ENCODE results near the gene NANS.
"Not testable (repeated sequence)": the region's sequence is repeated elsewhere in the genome, so short reads cannot be mapped to it uniquely, and the experiment has no call there.

The NANS gene, protein sequence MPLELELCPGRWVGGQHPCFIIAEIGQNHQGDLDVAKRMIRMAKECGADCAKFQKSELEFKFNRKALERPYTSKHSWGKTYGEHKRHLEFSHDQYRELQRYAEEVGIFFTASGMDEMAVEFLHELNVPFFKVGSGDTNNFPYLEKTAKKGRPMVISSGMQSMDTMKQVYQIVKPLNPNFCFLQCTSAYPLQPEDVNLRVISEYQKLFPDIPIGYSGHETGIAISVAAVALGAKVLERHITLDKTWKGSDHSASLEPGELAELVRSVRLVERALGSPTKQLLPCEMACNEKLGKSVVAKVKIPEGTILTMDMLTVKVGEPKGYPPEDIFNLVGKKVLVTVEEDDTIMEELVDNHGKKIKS

DNA sequence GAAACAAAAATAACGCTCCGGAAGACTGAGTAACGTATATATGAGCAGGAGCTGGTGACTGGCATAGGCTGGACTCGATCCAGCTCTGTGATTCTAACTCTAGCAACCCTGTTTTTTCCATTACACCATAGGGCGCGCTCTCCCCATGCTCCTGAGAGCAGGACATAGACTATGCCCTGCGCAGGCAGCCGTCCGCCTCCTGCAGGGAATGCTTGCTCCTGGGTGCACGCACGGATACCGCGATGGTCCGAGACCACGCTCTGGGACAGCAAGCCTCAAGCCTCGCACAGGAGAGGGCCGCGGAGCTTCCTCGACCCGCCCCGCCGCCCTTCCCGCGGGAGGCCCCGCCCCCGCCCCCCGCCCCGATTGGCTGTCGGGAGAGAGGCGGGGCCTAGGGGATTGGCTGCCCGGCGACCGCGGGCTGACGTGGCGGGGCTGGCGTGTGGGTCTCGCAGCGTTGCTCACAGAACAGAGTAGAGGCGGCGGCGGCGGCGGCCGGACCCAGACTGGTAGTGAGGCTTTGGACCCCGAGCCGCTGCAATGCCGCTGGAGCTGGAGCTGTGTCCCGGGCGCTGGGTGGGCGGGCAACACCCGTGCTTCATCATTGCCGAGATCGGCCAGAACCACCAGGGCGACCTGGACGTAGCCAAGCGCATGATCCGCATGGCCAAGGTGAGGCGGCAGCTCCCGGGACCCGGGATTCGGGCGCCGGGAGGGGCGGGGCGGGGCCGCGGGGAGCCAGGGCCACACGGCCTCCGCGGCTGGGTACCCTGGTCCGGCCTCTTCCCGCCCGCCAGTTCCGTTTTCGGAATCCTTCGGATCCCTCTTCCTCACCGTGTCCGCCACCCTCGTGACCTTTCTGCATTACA is at the start of gene NANS:
Gene NANS (plus strand): TSS at position 464 of the 869 bp plus-strand sequence. CDS start 77 bp downstream, at position 541.
- peak; percentile 96 for DNase-seq

DNA sequence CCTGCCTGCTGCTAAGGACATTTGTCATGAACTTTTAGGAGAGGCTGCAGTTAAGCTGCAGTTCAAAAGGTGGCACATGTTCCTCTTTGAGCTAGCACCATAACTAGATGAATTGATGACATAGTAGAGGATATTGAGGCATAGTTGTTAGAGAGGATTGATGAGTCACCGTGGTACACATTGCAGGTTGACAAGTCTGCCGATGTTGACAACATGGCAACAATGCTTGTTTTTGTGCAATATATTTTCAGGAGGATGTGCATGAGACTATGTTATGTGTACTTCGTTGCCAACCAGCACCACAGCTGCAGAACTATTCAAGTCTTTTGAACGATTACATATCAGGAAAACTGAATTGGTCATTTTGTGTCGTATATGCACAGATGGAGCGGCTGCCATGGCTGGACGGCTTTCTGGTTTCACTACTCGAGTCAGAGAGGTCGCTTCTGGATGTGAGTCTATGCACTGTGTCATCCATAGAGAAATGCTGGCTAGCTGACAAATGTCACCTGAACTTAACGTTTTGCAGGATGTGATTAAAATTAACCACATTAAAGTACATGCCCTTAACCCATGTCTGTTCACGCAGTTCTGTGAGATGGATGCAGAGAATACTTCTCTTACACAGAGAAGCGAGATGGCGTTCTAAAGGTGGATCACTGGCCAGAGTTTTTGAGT is 49.1 kb upstream of the NANS start:
- no peak for DNase-seq

DNA sequence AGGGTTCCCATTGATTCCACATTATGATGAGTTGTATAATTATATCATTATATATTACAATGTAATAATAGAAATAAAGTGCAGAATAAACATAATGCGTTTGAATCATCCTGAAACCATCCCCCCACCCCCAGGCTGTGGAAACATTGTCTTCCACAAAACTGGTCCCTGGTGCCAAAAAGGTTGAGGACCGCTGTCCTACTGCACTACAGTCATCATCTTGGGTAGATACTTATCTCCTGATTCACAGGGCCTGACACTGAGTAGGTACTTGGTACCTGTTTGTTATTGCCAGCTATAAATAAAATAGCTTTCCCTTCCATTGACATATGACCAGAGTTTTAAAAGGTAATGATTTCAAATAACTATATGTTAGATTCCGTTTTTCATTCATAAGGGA is 47.8 kb upstream of the NANS start:
- DNase-seq, result no peak

DNA sequence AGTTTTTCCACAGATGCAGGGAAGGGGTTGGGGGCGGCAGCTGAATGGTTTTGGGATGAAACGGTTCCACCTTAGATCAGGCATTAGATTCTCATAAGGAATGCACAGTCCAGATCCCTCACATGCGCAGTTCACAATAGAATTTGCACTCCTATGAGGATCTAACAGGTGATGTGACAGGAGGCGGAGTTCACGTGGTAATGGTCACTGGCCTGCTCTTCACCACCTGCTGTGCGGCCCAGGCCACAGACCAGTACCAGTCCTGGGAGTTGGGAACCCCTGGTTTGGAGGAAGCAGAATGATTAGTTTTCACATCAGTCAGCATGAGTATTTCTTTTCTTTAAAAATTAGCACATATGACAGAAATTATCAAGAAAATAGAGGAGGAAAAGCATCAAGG is 47.1 kb upstream of the NANS start:
- no peak for DNase-seq

DNA sequence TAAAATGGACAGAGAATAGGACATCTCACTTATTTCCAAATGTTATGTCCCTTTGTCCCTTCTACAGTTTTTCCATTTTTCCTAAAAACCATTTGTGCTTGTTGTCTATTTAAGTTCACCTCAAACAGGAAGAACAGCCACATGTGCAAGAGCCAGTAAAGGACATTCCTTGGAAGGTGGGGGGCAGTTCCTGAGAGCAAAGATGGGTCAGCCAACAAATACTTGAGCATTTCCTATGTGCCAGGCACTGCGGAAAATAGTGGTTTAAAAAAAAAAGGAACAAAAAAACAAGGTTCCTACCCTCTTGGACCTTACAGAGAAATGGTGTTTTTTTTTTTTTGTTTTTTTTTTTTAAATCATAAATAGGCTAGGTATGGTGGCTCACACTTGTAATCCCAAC is 46.6 kb upstream of the NANS start:
- DNase-seq, result no peak

DNA sequence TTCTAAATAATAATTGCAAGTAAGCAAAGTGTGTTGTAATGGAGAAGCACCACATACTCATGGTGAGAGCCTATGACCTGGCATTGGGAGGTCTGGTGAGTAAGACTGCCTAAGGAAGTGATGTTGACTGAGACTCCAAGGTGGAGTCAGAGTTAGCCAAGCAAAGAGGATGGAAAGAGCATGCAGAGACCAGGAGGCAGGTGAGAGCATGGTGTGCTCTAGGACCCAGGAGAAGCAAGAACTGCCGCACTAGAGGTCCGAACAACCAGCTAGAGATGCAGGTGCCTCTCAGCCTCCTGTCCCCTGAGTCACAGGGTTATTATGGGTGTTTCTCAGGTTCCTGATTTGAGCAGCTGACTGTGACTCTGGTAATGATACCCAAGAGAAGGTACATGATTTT is 46.1 kb upstream of the NANS start:
- no peak for DNase-seq

DNA sequence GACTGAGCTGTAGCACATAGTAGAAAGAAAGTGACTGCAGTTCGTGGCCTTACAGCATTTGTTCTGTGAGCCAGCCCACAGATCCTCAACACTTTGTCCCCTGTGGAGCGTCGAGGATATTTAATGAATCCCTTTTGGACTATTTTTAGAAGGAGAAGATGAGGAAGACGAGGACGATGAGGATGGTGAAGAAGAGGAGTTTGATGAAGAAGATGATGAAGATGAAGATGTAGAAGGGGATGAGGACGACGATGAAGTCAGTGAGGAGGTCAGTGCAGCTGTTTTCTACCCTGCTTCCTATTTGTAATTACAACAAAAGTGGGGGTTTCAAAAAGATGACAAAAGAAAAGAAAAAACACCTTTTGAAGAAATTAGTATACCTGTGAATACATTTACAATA is 45.4 kb upstream of the NANS start:
- no peak for DNase-seq

DNA sequence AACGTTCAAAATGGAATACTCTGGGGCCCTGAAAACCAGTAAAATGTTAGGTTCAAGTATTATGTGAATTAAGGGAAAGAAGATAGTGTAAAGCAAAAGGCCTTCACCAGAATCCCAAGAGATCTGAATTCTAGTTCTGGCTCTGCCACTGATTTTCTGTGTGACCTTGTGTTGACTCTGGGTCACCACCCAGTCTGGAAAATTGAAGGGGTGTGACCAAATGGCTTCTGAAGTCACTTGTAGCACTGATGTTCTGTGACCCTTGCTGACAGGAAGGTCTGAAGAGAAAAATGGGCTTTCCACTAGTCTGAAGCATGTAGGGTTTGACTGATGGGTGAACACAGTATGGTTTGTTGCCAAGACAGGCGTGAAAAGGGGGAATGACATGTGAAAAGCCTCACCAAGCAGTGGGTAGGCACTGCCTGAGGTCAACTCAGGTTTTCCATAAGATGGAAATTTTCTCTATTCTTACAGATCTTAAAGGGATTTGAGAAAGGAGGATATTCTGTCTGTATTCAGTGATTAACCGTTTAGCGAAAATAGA is 40.3 kb upstream of the NANS start:
- no peak for DNase-seq

DNA sequence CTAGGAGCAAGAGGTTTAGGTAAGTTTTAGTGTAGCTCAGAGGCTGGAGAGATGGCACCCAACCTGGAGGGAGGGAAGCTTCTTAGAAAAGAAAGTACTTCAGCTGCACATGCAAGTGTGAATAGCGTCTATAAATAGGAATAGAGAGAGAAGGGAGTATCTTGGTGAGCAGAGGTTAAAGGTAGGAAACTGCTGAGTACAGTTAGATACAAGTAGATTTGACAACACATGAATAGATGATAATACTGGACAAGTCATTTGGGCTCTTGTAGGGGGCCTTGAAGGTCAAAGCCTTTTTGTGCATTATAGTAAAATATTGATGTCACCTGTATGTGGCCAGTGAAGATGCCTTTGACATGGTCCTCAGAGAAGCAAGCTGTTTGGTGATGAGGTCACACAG is 39.2 kb upstream of the NANS start:
- DNase-seq, result no peak

DNA sequence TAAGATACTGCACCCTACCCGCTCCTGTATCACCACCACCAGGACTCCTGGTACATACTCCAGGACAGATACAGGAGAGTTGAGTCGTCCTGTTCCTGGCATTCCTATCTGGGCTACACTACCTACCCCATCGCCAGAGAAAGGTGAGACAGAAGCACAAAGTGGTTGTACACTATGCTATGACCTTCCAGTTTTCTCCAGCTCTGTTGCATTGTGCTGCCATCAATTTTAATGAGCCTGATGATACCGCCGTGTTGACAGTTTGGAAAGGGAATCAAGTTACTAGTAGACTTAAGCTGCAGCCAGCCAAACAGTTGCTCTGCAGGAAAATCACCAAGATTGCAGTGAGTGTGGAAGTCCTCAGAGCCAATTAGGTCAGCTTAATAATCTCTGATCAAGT is 38.2 kb upstream of the NANS start:
- DNase-seq, result no peak

DNA sequence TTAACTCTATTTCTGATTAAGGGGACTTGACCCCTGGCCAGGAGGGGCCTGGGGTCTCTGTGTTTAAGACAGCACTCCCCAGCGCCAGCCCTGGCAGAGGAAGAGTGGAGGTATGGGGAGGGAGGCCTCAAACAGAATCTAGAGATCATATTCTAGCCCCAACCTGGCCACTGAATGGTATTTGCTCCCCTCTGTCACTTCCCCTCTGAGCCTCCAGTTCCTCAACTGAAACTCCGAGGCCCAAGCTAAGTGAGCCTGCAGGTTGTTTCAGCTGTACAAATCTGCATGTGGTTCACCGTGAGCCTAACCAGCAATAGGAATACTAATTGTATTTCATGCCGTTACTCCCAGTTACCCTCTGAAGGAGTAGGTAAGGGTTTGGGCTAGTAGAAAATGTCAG is 37.4 kb upstream of the NANS start:
- DNase-seq, result no peak

DNA sequence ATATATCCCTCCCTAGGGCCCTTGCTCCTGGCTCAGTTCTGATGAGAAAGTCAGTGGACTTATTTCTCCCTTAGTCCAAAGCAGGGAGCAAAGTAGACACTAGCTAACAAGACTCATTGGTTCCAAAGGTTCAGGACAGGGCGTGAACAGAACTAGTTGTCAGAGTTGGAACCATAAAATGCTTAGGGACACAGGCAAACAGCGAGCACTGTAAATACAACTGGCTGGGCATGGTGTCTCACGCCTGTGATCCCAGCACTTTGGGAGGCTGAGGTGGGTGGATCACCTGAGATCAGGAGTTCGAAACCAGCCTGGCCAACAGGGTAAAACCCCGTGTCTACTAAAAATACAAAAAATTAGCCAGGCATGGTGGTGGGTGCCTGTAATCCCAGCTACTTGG is 36.7 kb upstream of the NANS start:
- not testable (repeated sequence) for DNase-seq

DNA sequence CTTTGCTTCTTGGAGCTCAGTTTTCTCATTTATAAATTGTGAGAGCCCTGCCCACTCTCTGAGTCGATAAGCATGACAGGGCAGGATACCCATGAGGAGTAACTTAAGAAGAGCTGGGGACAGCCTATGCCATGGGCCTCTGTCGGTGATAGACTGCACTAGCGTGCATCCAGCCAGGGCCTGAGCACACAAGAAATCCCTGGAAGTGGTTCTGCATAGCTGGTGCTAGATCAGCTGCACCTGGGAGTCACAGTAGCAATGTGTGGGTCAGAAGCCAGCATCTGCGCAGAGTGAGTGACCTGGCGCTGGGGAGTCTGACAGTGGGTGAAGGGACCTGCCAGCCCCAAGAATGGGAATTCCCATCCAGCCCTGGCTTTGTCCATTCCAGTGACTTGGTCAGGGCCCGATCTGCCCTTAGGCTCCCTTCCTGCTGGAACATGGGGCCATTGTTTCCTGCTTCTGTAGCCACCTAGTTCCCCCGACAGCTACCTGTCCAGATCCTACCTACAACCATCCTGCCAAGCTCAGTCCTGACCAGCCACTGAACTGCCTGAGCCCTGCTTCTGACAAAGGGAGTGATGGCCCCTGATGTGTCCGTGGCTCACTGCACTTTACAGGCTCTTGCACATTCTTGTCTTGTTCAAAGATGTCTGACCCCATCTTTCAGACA is 35.9 kb upstream of the NANS start:
- no peak for DNase-seq

DNA sequence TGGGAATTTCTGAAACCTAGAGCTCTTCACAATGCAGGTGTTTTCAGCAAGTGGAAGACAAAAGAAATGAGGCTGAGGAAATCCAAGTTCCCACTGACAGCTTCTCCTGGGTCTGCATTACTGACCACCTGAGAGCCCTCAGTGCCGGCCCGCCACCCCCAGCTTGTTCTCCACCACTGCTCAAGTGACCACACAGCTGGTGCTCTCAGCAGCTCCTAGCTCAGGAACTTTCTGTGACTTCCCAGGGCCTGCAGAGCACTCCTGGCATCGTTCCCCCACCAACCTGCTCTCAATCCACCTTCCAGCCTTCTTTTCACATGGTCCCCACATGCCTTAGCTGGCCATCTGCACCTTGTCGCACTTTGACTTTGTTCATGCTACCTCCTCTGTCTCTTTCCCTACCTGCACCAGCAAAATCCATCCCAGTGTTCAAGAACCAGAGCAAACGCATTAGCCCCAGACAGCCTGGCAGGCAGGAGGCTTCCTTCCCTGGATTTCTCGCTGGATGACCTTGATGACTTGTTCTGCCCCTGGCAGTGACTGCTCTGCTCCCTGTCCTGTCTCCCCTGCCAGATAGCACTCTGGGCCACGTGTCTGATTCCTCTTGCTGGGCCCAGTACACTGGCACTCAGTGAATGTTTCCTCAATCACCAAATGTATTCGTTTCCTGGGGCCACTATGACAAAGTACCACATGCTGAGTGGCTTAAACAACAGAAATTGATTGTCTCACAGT is 35.1 kb upstream of the NANS start:
- DNase-seq, result no peak

DNA sequence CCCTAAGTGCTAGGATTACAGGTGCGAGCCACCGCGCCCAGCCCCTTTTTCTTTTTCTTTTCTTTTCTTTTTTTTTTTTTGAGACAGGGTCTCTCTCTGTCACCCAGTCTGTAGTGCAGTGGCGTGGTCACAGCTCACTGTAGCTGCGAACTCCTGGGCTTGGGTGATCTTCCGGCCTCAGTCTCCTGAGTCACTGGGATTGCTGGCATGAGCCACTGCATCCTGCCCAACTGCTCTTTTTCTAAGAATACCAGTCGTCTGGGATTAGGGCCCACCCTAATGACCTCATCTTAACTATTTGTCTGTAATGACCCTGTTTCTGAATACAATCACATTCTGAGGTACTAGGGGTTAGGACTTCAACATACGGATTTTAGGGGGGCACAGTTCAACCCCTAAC is 34.1 kb upstream of the NANS start:
- no peak for DNase-seq

DNA sequence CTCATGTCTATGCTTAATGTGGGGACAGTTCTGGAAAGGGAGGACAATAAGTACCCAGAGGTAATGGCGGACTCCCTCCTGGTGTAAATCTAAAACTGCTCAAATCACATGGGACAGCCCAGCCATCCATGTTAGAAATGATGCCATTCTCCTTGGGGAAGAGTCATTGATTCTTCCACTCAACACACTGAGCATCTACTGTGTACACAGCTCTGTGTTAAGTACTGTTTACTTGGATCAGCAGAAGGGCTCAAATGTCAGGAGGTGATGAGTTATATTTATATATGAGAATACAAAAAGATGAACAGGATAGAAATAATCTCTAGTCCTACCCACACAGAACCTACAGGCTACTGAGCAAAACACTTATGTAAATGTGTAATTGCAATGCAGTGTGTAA is 31.8 kb upstream of the NANS start:
- no peak for DNase-seq

DNA sequence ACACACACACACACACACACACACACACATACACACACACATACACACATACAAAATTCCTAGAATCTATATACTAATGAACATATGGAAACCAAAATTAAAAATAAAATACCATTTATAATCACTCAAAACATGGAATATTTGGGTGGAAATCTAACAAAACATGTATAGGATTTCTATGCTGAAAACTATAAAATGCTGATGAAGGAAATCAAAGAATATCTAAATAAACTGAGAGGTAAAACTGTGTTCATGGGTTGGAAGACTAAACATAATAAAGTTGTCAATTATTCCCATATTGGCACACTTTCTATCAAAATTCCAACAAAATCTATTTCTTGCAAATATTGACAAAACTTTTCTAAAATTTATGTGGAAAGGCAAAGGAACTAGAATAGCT is 25.4 kb upstream of the NANS start:
- DNase-seq, result no peak

DNA sequence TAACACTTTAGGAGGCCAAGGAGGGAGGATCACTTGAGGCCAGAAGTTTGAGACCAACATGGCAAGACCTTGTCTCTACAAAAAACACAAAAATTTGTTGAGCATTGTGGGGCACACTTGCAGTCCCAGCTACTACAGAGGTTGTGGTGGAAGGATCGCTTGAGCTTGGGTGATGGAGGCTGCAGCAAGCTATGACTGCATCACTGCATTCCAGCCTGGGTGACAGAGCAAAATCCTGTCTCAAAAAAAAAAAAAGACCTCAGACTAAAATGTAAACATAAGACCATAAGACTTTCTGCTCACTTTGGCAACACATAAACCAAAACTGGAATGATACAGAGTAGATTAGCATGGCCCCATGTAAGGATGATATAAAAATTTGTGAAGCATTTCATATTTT is 24.6 kb upstream of the NANS start:
- DNase-seq, result no peak

DNA sequence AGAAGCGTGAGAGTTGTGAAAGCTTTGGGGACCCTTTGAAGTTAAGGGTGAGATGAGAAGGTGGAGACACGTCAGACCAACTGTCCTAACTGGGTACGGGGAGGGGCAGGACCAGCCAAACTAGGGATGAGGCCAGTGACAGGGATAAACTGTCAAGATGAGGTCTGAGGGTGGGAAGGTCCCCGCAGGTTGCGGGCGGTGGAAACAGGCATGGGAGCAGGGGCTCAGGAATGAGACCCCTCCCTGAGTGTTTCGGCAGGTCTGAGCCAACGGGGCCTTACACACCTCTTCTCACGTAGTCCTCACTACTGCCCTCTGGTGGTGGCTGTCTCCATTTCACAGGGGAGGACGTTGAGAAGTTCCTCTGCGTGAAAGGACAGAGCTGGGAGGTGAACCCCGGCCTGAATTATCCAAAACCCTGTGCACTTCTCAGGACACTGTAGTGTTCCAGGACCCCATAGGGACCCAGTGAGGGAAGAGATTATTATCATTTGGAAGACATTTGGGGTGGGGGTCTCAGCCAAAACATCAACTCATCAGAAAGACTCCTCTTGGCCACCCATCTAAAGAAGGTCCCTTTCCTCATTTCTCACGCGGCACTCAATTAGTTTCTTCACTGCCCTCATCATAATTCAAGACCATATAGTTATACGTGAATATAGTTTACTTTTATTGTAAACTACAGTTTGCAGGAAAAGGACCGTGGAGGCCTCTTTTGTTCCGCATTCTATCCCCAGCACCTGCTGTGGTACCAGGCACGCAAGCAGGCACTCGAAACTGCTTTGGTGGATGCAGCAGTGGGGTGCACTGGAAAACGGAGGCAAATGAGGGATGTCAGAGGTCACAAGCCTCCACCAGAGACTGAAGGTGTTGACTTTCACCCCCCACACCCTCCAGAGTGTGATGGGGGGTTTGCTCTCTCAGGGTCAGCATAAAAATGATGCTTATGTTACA is 21.7 kb upstream of the NANS start:
- peak; percentile 82 for DNase-seq

DNA sequence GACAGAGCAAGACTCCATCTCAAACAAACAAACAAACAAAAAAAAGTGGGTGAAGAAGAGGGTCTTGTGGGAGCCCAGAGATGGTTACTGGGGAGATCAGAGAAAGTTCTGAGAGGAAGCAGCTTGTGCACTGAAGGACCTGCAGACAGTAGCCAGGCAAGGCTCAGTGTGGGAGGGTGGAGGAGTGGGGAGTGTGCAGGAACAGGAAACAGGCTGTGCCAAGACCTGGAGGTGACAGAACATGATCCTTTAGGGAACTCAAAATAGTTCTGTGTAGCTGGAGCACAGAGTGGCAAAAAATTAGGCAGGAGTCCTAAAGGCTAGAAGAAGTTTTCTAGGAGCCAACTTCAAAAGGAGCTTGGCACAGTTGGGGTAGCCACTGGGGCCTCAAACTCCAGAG is 19.2 kb upstream of the NANS start:
- no peak for DNase-seq

DNA sequence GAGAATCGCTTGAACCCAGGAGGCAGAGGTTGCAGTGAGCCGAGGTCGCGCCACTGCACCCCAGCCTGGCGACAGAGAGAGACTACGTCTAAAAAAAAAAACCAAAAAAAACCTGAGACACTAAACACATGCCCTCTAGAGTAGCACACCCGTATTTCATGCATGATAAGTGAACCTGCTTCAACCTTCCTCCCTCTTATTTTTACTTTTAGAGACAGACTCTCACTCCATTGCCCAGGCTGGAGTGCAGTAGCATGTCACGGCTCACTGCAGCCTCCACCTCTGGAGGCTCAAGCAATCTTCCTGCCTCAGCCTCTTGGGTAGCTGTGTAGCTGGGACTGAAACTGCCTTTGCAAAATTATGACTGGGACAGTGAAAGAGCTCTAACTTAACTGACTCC is 17.6 kb upstream of the NANS start:
- no peak for DNase-seq

Data from right forelimb (tissue), 1 donor.